Uterus (tissue), 4 donors: ENCODE data around the gene SEPTIN11. TPM values are rescaled to one million over a fixed set of nuclear protein-coding genes. Genes with fewer than 3 reads are reported as not detected.

Experiments used
- DNase-seq, 2 donors: peaks; one replicate each; pipeline ENCODE4 v3.0.0-alpha.2; 2019 to 2020
- H3K27ac ChIP-seq, 2 donors: fragments of 200-600 bp; sonication (generic); 1 replicate in 1 of 2; 2 replicates in 1 of 2; pipeline ENCODE4 v1.5.1; 2016 to 2018
- H3K27me3 ChIP-seq, 2 donors: fragments of 200-600 bp; sonication (generic); one replicate each; pipeline ENCODE4 v1.5.1; 2018 to 2019; ENCODE audit warnings: control low read depth in 1 of 2
- H3K36me3 ChIP-seq, 2 donors: fragments of 200-600 bp; sonication (generic); one replicate each; pipeline ENCODE4 v1.5.1; 2019; ENCODE audit warnings: control low read depth in 1 of 2
- H3K4me1 ChIP-seq, 2 donors: fragments of 200-600 bp; sonication (generic); one replicate each; pipeline ENCODE4 v1.5.1; 2018 to 2019; ENCODE audit warnings: control low read depth in 1 of 2
- H3K4me3 ChIP-seq, 2 donors: fragments of 200-600 bp; sonication (generic); 1 replicate in 1 of 2; 2 replicates in 1 of 2; pipeline ENCODE4 v1.5.1; 2018 to 2019; ENCODE audit warnings: mild to moderate bottlenecking in 1 of 2
- H3K9me3 ChIP-seq, 2 donors: fragments of 200-600 bp; sonication (generic); one replicate each; pipeline ENCODE4 v1.5.1; 2019; ENCODE audit warnings: control low read depth in 1 of 2
- POLR2A ChIP-seq, 2 donors: fragments of 450-650 bp; IDR thresholded peaks; one replicate each; pipeline ENCODE4 v1.6.1; 2016; ENCODE audit warnings: antibody characterized with exemption in 2 of 2, mild to moderate bottlenecking in 1 of 2, moderate library complexity in 1 of 2
- intact Hi-C: fragments of 100-400 bp; cut with DNase I; formaldehyde crosslinking; loops from one replicate; pipeline ENCODE4 v1.15.1; 2023; ENCODE audit warnings: low total_unique reads
- total RNA-seq, 4 donors: library from RNA; depleted of rRNA in 3 of 4; stranded (reverse); fragments of >200 nt in 3 of 4; gene quantifications; one replicate each; pipeline versions ENCODE4 v1.1.0 to v1.2.4, GENCODE V29; 2014 to 2023
- TF ChIP-seq, protein P1 (sequence below), 4 experiments: fragments of 200-600 bp in 2 of 4; fragments of 450-650 bp in 2 of 4; sonication (generic) in 2 of 4; IDR thresholded peaks; one replicate each; pipeline ENCODE4 v1.5.1; 2016 to 2019; ENCODE audit warnings: antibody characterized with exemption in 4 of 4, mild to moderate bottlenecking in 2 of 4, moderate library complexity in 1 of 4
- donor health status: DM: yes; HTN: yes; CAD: no.

The SEPTIN11 gene
- total RNA-seq, 4 donors from 2014 or later: 49.4 to 317 (median 88.1) TPM

DNA sequence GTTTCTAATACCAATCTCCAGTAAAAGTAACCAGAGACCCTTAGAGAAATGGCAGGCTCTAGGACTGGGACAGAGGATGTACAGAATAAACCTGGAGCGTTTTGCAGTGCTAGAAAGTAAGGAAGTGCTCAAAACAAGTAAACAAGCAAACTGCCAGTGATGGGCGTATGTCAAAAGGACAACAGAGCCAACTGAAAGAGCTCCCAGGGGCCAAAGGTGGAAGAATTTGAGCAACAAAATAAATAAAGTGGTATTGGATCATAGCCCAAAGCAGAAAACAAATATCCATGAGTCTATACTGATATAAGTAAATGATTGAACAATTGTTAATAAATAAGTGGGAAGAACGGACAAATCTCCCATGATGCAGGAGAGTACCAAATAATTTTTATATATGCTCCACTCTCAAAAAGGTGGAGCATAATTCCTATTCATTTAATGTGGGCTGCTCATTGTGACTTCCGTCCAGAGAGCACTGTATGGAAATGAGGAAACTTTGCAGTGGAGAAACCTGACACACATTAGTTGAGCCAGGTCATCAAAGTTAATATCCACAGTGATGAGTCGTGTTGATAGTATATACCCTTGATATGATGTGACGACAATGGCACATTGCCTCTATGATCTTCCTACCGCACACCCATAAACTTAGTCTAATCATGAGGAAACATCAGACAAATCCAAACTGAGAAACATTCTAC is 17.8 kb upstream of the SEPTIN11 start:
- TF ChIP-seq POLR2A (IDR thresholded peaks at IDR 0.05): no peak
- TF ChIP-seq, protein P1, sequence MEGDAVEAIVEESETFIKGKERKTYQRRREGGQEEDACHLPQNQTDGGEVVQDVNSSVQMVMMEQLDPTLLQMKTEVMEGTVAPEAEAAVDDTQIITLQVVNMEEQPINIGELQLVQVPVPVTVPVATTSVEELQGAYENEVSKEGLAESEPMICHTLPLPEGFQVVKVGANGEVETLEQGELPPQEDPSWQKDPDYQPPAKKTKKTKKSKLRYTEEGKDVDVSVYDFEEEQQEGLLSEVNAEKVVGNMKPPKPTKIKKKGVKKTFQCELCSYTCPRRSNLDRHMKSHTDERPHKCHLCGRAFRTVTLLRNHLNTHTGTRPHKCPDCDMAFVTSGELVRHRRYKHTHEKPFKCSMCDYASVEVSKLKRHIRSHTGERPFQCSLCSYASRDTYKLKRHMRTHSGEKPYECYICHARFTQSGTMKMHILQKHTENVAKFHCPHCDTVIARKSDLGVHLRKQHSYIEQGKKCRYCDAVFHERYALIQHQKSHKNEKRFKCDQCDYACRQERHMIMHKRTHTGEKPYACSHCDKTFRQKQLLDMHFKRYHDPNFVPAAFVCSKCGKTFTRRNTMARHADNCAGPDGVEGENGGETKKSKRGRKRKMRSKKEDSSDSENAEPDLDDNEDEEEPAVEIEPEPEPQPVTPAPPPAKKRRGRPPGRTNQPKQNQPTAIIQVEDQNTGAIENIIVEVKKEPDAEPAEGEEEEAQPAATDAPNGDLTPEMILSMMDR (IDR thresholded peaks at IDR 0.05): no peak
- Histone ChIP-seq H3K4me3 (no peak overlapping the region), H3K27ac (no peak overlapping the region), H3K9me3 (no peaks in the 10 kb centered on the region), H3K36me3 (no peaks in the 10 kb centered on the region), H3K4me1 (no peaks in the 10 kb centered on the region), H3K27me3 (no peaks in the 10 kb centered on the region)
- intact Hi-C loops: no loop called here
- DNase-seq: no peak

DNA sequence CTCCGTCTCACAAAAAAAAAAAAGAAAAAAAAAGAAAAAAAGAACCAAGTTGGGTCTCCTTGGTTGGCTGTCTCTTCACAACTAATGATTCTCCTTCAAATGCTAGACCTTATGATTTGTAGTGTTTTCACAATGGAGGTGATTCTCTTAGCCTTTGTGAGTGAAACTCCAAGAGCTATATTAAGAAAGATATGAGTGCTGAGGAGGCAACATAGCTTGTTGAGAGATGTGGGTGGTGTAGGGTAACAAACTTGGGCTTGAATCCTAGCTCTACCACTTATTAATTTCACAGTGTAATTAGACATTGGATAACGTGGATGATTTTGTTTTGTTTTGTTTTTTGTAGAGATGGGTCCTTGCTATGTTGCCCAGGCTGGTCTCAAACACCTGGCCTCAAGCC is 10.4 kb upstream of the SEPTIN11 start:
- intact Hi-C loops: no loop called here
- no peaks in the 10 kb centered on the region for H3K36me3 ChIP-seq

GRCh38 chr4:76943129-76943620 is 6.4 kb upstream of the SEPTIN11 start:
- no peak overlapping the region for H3K4me3 ChIP-seq
- H3K9me3 ChIP-seq: no peaks in the 10 kb centered on the region
- intact Hi-C loops: no loop called here
- no peaks in the 10 kb centered on the region for H3K27me3 ChIP-seq
- no peaks in the 10 kb centered on the region for H3K36me3 ChIP-seq
- DNase-seq: no peak
- H3K4me1 ChIP-seq: no peaks in the 10 kb centered on the region
- TF ChIP-seq, protein P1 (IDR thresholded peaks at IDR 0.05): no peak
- TF ChIP-seq POLR2A (IDR thresholded peaks at IDR 0.05): no peak
- H3K27ac ChIP-seq: no peak overlapping the region

More for the DNA sequence above, 10.4 kb upstream of the SEPTIN11 start:
- Histone ChIP-seq H3K4me1 (no peaks in the 10 kb centered on the region), H3K9me3 (no peaks in the 10 kb centered on the region), H3K4me3 (no peak overlapping the region), H3K27ac (no peak overlapping the region), H3K27me3 (no peaks in the 10 kb centered on the region)
- TF ChIP-seq, protein P1 (IDR thresholded peaks at IDR 0.05): no peak
- no peak for TF ChIP-seq POLR2A (IDR thresholded peaks at IDR 0.05)
- no peak for DNase-seq

GRCh38 chr4:76943790-76944189 is 5.8 kb upstream of the SEPTIN11 start:
- intact Hi-C loops: no loop called here
- H3K9me3 ChIP-seq: no peaks in the 10 kb centered on the region
- DNase-seq: no peak
- H3K27ac ChIP-seq: no peak overlapping the region
- H3K4me1 ChIP-seq: no peaks in the 10 kb centered on the region
- TF ChIP-seq, protein P1 (IDR thresholded peaks at IDR 0.05): no peak
- TF ChIP-seq POLR2A (IDR thresholded peaks at IDR 0.05): no peak
- H3K27me3 ChIP-seq: no peaks in the 10 kb centered on the region
- H3K36me3 ChIP-seq: no peaks in the 10 kb centered on the region
- no peak overlapping the region for H3K4me3 ChIP-seq

DNA sequence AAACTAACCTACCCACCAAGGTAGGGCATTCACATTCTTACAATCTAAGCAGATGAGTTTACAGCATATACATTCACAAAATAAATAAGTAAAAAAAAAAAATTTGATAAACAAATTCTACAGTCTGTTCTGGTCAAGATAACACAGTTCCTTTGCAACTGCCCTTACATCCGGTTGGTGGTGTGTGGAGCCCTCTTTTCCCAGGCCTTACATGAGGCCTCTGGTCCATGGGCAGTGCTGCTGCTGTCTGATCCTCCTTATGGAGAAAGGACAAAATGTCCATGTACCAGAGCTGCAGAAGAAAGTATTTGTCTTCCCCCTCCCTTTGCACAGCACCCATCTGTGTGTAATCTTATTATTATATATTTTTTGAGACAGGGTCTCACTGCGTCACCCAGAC is 2.2 kb upstream of the SEPTIN11 start:
- Histone ChIP-seq H3K9me3 (no peaks in the 10 kb centered on the region), H3K27me3 (no peaks in the 10 kb centered on the region), H3K4me1 (no peaks in the 10 kb centered on the region), H3K4me3 (no peak overlapping the region), H3K27ac (no peak overlapping the region), H3K36me3 (no peaks in the 10 kb centered on the region)
- TF ChIP-seq, protein P1 (IDR thresholded peaks at IDR 0.05): peak in 1 of 4 experiments; percentile 5
- TF ChIP-seq POLR2A (IDR thresholded peaks at IDR 0.05): no peak
- intact Hi-C loops: no loop called here
- DNase-seq: no peak
